Measurements from ENCODE around the gene ACOT8. TPM values are rescaled to one million over a fixed set of nuclear protein-coding genes. Genes with fewer than 3 reads are reported as not detected.

The ACOT8 gene
- total and polyA plus RNA-seq, 9 of the 15 experiments (the other 6 are each of a cell fraction or from before 2014, with no cell fraction given): 8.2 to 46.7 (median 20.7) TPM

DNA sequence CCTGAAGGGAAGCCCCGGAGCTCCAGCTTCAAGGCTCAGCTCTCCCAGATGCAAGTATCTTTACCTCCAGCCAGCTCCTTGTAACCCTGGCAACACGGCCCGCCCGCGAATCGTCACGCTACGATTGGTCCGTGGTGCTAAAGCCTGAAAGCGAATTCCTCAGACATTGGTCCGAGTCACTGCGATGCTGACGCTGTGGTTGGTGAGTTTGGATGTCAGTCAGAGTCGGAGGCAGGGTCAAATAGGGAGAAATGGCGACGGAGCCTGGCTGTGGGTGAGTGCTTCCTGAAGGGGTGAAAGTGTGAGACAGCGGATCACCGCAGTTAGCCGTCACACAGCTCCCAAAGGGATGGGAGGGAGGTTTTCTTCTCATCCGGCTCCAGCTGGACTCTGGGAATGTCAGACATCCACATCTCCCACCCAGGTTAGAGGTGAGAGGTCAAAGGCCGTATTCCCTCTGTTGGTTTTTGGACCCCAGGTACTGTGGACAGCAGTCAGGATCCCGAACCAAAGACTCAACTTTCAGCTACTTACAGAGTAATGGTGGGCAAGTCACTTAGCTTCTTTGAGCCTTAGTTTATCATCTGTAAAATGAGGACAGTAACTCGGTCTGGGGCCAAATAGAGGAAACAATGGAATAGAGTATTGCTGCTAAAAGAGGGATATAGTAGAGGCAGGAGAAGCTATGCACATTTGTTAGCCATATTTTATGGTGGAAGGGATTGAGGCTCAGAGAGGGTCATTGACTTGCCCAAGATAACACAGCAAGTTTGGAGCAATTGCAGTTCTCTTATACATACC lies 24.0 kb upstream of the ACOT8 start, which contains the start of gene ZSWIM1 (continued):
- TF ChIP-seq PCBP2 (IDR thresholded peaks at IDR 0.05; ENCODE audit: low read depth, low read length, poor library complexity, severe bottlenecking): no peak
- TF ChIP-seq, protein P1, sequence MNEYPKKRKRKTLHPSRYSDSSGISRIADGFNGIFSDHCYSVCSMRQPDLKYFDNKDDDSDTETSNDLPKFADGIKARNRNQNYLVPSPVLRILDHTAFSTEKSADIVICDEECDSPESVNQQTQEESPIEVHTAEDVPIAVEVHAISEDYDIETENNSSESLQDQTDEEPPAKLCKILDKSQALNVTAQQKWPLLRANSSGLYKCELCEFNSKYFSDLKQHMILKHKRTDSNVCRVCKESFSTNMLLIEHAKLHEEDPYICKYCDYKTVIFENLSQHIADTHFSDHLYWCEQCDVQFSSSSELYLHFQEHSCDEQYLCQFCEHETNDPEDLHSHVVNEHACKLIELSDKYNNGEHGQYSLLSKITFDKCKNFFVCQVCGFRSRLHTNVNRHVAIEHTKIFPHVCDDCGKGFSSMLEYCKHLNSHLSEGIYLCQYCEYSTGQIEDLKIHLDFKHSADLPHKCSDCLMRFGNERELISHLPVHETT (CRISPR knock-in tag; conservative IDR thresholded peaks at IDR 0.05 in 1 of 2, IDR thresholded peaks at IDR 0.05 in 1 of 2): no peak
- no peak for TF ChIP-seq ZNF121 (CRISPR knock-in tag; conservative IDR thresholded peaks at IDR 0.05)
- TF ChIP-seq KLF10 (CRISPR knock-in tag; IDR thresholded peaks at IDR 0.05): no peak
- TF ChIP-seq RBM22 (IDR thresholded peaks at IDR 0.05; ENCODE audit: low read depth, low read length, poor library complexity, severe bottlenecking): peak; percentile 46
- TF ChIP-seq CCNT2 (IDR thresholded peaks at IDR 0.05; ENCODE audit: borderline replicate concordance, extremely low read depth, insufficient read length, low read depth, low read length): no peak
- TF ChIP-seq XRCC5 (IDR thresholded peaks at IDR 0.05; ENCODE audit: low read depth, low read length): no peak
- no peak for TF ChIP-seq LARP7 (IDR thresholded peaks at IDR 0.05)
- no peak for TF ChIP-seq MTF1 (CRISPR knock-in tag; IDR thresholded peaks at IDR 0.05; ENCODE audit: borderline replicate concordance)
- TF ChIP-seq, protein P2, sequence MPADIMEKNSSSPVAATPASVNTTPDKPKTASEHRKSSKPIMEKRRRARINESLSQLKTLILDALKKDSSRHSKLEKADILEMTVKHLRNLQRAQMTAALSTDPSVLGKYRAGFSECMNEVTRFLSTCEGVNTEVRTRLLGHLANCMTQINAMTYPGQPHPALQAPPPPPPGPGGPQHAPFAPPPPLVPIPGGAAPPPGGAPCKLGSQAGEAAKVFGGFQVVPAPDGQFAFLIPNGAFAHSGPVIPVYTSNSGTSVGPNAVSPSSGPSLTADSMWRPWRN (IDR thresholded peaks at IDR 0.05; ENCODE audit: low read depth): no peak
- peak; percentile 77; the same call in 1 of the 2 replicates for TF ChIP-seq HDGF (IDR thresholded peaks at IDR 0.05)
- no peak for TF ChIP-seq BRD4 (IDR thresholded peaks at IDR 0.05)
- no peak for TF ChIP-seq PHTF2 (CRISPR knock-in tag; IDR thresholded peaks at IDR 0.05)
- no peak for TF ChIP-seq POU5F1 (IDR thresholded peaks at IDR 0.05; ENCODE audit: borderline replicate concordance, low read depth, low read length, partially characterized antibody)
- TF ChIP-seq HNRNPL (IDR thresholded peaks at IDR 0.05; ENCODE audit: low read depth, low read length): no peak
- peak; percentile 59; the same call in 1 of the 2 replicates for TF ChIP-seq GABPB1 (CRISPR knock-in tag; IDR thresholded peaks at IDR 0.05)
- TF ChIP-seq NCOA4 (IDR thresholded peaks at IDR 0.05; ENCODE audit: partially characterized antibody): no peak
- TF ChIP-seq ZBTB7A (IDR thresholded peaks at IDR 0.05; ENCODE audit: borderline replicate concordance, control insufficient read depth, low read depth, low read length): no peak
- no peak for TF ChIP-seq RAD51 (IDR thresholded peaks at IDR 0.05; ENCODE audit: borderline replicate concordance, low read depth)
- no peak for TF ChIP-seq ARID2 (IDR thresholded peaks at IDR 0.05)
- TF ChIP-seq PYGO2 (tag; IDR thresholded peaks at IDR 0.05): no peak
- TF ChIP-seq ZKSCAN8 (CRISPR knock-in tag; IDR thresholded peaks at IDR 0.05): no peak
- TF ChIP-seq EGR1 (conservative IDR thresholded peaks at IDR 0.05): no peak
- TF ChIP-seq CBX5 (IDR thresholded peaks at IDR 0.05; ENCODE audit: borderline replicate concordance, low read depth): no peak
- TF ChIP-seq CEBPG (CRISPR knock-in tag; IDR thresholded peaks at IDR 0.05): no peak
- TF ChIP-seq CEBPG (tag; conservative IDR thresholded peaks at IDR 0.05 in 1 of 2, IDR thresholded peaks at IDR 0.05 in 1 of 2): no peak
- peak; percentile 89 for TF ChIP-seq GTF2E2 (tag; IDR thresholded peaks at IDR 0.05)
- no peak for TF ChIP-seq CREBBP (IDR thresholded peaks at IDR 0.05; ENCODE audit: low read depth, low read length)
- no peak for TF ChIP-seq SMAD4 (CRISPR knock-in tag; conservative IDR thresholded peaks at IDR 0.05)

Data from K562 (cell line).